NCI-H2171 treated with DMSO at 0.1 percent for 48 hours (cell line): ENCODE measurements around the gene CARTPT.

Experiments used
- DNase-seq: peaks from one replicate; lab custom pipeline; 2025; lab: John Stamatoyannopoulos, UW

The CARTPT gene

DNA sequence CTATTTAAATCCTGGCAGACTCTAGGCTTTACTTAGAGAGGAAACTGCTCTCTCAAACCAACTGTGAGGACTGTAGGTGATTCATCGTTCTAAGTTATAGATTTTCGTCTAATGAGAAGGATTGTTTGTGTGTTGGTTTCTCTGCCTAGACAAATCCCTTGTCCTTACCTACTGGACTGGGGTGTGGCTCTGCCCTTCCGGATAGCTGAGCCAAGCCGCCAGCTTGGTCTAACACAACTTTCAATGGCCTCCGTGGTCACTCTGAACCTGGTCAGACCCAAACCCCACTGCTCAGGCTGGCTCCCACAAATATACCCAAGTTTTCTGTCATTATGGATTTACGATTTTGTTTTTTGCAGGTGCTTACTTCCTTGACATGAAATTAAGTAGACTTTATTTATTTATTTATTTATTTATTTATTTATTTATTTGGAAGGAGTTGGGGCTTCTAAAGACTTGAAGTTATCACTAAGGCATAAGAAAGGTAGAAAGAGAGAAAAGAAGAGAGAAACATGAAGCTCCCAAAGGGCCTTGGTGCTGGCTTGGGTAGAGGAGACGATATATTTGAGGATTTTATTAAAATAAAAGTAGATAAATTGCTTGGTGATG, 19.0 kb downstream of the CARTPT start:
- DNase-seq = no peak

DNA sequence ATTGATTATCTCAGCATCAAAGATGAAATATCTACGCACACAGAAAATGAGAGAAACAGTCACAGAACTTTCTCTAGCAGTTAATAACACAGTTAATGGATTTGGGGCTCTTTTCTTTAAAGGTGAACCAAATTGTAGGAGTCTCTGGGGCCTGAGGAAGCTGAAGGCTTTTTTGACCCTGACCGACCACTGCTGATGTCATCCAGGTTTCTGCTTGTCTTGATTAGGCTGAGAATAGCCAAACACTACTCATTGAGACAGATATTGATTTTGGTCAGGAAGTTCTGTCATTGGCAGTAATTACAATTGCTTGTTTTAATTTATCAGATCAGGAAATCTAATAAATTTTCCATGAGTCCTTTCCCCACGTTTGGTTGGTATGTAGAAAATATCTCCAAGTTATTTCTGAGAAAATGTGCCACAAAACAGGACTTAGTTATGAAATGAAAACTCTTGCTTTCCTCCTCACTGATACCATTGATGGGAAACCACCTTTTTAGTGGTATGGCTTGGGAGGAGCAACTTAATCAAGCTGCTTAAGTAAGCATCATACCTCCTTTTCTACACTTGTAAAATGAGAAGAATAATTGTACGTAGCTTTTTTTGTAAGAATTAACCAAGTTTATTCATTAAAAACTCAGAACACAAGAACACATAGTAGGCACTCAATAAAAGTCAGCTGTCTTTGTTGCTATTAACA, 19.7 kb downstream of the CARTPT start:
- DNase-seq = no peak

DNA sequence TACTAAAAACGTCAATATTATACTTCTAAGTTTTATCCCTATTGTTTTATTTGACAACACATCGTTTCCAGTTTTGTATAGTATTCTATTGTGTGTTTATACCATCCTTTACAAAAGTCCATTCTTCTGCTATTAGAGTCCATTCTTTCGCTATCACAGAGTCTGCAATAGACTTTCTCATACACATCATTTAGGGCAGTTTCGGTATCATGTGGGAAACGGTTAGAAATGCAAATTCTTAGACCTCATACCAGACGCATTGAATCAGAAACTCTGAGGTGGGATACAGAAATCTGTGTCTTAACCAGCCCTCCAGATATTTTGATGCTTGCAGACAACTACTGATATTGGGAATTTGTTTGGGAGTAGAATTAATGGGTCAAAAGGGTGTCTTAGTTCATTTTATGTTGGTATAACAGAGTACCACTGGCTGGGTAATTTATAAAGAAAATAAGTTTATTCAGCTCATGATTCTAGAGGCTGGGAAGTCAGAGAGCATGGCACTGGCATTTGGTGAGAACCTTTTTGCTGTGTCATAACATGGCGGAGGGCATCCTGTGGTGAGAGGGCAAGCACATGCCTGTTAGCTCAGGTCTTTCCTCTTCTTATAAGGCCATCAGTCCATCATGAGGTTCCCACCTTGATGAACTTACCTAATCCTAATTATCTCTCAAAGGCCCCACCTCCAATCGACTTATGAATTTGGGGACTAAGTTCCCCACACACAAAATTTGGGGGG, 21.1 kb downstream of the CARTPT start:
- no peak for DNase-seq

DNA sequence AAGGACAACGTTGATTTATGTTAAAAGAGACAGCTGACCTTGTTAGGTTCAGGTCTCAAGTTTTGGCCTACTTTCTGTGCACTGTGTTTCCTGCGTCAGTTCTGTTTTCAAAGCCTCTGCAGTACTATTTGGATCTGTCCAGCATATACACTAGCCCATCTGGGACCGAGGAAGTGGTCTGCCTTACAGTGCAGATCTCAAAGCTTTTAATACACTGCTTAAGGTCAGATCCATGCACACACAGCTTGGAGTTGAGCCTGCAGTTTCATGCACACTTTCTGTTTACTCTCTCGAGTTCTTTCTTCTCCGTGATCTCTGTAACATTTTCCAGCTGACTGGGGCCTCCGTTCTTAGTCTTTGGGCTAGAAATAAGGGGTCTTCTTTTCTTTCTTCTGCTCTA, 24.1 kb downstream of the CARTPT start:
- no peak for DNase-seq

DNA sequence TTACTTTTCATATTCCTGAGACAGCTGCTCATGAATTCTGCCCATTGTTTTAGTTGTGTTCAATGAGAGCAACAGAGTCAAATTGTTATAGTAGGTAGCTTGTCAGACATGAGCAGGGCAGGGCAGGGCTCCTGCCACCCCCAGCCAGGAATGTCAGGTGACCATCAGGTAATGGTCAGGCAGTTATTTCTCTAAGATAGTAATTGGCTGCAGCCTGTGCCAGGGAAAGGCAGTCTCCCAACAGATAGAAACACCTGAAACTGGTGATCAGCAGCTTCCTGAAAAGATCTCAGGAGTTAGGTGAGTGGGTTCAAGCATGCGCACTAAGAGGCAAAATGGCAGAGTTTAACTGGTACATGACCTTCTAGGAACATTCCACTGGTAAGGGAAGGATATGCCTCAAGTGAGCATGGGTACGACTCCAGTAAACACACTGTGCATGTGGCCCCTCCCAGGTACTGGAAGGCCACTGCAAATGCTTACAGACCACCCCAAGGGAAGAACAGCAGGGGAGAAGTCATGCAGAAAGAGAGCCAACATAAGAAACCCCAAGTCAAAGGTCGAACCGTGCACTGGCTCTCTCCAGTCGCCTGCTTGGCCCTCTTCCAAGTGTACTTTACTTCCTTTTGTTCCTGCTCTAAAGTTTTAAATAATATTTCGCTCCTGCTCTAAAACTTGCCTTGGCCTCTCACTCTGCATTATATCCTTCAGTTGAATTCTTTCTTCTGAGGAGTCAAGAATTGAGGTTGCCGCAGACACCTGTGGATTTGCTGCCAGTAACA, 25.1 kb downstream of the CARTPT start:
- no peak for DNase-seq

DNA sequence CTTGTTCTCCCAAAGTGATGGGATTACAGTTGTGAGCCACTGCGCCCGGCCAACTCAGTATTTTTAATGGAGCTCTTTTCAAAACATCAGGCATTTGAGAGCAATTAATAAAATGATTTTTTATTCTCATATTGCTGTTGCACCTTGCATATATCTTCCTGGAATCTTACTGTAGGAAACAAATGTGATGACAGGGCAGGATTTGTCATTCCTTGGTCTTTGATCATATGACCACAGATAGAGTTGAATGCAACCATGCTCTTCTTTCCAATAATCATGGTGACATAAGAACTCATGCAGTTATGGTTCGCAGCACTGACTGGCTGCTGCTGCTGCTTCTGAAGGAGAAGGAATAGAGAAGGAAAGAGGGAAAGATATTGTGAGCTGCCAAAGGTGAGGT, 28.1 kb downstream of the CARTPT start:
- DNase-seq = no peak

DNA sequence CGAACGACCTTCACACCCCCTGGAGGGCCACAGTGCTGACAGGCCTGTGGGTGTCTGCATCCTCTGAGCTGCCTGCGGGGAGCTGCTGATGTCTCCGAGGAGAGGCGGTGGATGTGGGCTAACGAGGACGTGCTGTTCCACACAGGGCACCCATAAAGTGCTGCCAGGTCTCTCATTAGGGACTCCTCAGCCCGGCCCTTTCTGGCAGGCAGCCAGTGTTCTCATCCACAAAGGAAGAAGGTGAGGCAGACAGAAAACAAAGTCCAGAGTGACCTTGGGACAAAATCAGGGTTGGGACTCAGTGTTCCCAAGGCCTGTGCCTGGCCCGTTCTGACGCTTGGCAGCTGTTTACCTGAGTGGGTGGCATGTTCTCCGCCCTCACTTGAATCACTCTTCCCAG, 29.3 kb downstream of the CARTPT start:
- DNase-seq = no peak

DNA sequence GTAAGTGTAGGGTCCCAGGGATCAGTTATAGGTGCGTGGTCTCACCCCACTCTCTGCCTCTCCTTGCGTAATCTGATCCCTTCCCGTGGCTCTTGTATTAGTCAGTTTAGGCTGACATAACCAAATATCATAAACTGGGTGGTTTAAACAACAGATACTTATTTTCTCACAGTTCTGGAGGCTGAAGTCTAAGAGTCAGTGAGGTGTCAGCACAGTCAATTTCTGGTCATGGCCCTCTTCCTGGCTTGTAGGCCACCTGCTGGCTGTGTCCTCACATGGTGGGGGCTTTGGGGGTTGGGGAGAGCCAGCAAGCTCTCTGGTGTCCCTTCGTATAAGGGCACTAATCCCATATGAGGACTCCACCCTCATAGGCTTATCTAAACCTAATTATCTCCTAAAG, 32.3 kb downstream of the CARTPT start:
- DNase-seq = no peak

DNA sequence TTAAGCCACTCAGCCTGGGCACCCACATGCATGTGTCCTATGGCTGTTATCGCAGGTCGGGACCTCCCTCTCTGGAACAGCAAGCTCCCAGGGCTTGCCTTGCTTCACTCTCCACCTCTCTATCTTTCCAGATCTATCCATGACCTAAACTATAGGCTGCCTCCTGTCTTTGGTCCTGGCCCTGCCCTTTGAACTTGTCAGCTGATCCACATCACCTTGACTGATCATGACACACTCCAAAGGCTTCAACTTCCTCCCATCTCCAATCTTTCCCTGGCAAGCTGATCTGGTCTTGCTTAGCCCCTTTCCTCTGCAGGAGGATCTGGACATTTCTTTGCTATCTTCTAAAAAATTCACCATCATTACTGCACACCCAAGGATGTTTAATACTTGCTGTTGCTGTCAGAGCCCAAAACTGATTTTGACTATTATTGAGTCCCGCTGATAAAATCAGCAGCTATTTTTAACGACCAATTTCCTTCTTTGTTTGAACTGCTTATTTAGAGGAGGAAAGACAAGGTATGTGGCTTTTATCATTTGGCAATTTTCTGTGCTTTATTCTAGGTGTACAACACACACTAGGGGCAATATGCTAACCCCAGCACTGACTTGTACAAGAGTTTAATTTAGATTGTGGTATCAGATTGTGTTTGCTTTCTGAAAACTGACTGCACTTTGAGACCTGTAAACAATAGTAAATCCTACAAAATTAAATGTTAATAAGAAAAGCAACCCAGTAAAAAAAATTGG, 33.5 kb downstream of the CARTPT start:
- no peak for DNase-seq

DNA sequence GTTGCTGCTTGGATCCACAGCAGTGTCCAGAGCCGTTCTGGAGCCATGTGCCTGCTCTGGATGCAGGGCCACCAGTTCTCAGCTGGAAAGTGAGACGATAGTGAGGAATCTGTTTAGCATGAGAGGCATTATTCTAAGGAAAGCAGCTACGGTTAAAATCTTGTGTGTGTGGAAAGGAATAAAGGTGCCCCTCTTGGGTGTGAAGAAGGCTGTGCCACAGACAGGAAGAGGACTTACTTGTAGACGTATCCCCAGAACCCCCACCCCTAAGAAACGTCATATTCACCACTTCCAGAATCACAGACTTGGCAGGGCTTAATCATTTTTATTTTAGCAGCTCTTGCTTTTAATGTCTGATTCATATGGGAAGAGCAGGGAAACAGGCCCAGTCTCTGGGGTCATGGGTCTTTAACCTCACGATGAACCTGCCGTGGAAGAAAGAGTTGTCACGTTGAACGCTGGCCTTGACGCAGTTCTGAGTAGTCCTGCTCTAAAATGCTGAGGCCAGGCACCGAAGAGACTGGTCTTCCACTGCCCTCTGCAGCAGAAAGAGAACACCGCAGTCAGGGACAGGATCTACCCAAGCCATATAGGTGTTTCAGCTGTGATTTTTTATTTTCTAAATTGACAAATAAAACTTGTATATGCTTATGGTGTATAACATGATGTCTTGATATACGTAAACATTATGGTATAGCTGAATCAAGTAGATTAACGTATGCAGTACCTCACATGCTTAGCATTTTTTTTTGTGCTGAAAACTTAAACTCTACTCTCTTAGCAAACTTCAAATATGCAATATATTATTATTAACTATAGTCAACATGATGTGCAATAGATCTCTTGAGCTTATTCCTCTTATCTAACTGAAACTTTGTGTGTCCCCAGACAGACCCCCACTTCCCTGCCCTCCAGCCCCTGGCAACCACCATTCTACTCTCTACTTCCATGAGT, 38.8 kb downstream of the CARTPT start:
- DNase-seq = no peak

DNA sequence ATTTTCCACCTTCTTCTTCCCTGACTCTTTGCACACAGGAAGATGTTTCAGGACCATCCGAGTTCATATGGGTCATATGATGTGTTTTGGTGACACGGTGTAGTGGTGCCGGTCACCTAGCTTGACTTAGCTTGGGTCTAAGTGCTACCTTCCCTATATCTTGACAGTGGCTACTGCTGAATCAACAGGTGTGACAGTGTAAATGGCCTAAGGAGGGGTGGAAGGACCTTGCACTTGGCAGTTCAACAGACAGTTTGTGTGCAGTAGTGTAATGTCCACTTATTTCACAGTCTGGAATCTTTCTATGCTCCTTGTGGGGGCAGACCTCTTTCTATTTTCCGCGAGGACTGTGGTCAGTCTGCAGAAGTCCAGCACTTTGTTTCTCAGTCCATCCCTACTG, 43.8 kb downstream of the CARTPT start:
- no peak for DNase-seq

DNA sequence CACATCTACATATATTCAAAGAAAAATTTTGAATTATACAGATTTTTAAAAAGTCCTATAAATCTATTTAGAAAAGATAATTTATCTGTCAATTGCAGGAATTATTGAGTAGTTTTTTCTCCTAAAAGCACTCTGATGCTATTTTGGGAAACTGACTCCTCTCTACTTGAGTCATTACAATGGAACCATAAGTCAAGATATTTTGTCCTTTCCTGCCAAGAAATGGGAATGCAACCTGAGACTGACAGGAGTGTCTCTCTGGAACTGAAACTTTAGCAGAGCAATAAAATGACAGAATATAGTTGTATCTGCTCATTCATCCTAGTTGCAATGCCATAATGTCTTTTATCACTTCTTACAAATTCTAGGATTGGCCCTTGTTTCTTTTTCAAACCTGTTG, 48.6 kb downstream of the CARTPT start:
- no peak for DNase-seq

DNA sequence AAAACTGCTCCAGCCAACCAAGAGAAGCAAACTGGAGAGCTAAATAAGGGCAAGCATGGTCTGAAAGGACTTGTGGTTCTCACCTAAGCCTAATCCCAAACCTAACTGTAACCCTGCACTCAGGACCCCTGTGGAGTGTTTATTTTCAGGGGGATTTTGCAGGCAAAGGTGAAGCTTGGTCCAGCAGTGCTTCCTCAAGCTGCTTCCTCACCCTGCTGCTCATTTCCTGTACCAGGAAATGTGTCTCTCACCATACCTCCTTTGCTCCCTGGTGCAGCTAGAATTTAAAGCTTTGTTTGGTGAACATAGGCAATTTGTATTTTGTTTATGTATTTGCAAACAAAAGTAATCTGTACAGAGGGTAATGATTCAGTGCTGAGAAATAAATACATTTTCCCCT, 50.2 kb downstream of the CARTPT start:
- DNase-seq = no peak

DNA sequence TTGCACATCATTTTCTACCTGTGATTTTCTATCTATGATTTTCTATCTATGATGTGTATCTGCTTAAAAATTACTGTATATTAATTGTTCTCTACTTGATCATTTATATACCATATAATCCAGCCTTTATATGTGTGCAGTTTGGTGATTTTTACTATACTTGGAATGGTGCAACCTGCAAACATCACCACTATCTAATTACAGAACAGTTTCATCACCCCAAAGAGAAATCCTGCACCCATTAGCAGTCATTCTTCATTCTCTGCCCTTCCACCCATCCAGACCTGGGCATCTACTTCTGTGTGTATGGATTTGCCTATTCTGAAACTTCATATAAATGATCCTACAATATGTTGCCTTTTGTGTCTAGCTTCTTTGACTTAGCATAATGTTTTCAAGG, 51.3 kb downstream of the CARTPT start:
- no peak for DNase-seq
